Renal cortical epithelial cell (primary cell): Measurements from ENCODE around the gene CDH16. TPM values are rescaled to one million over a fixed set of nuclear protein-coding genes. Genes with fewer than 3 reads are reported as not detected.
A peak's percentile ranks its signal among the peaks of the same experiment; 100 is the strongest.
"Not testable (repeated sequence)": the region's sequence is repeated elsewhere in the genome, so short reads cannot be mapped to it uniquely, and the experiment has no call there.

ENCODE experiments used
- DNase-seq: peaks from one replicate; pipeline ENCODE4 v3.0.0-alpha.2; 2011; ENCODE audit warnings: low read depth
- total RNA-seq: library from RNA; depleted of rRNA; stranded (reverse); fragments of >200 nt; gene quantifications from 2 replicates; pipeline ENCODE4 v1.2.3, GENCODE V29; 2014

CDH16 gene
- total RNA-seq, 1 donor from 2014 or later = 414 TPM

DNA sequence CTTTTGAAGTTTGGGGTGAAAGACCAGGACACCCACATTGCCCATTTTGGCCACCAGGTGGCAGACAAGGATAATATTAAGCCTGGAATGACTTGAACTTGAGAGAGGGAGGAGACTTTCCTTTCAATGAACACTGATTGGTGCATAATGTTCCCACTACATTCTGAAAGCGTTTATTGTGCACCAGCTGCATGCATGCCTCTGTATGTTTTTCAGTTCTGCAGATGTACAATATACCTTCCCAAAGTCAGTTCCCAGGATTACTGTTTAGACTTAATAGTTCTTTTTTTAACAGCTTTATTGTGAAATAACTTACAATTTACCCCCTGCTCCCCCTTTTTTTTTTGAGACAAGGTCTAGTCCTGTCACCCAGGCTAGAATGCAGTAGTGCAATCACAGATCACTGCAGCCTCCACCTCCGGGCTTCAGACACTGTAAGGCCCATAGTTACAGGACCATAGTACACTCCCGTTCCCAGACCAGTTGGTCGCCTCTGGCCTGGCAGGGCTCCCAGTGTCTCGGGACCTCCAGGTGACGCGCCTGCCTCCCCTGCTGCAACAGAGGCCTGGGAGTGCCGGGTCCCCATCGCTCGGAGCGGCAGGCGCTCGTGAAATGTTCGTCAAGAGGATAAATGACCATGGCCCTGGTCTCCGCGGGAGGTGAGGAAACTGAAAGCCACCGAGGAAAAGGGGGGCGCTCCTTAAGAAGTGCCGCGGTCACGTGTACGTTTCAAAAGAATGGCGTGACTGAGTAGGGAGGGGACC, 28.8 kb upstream of the CDH16 start:
- DNase-seq = peak; percentile 83

DNA sequence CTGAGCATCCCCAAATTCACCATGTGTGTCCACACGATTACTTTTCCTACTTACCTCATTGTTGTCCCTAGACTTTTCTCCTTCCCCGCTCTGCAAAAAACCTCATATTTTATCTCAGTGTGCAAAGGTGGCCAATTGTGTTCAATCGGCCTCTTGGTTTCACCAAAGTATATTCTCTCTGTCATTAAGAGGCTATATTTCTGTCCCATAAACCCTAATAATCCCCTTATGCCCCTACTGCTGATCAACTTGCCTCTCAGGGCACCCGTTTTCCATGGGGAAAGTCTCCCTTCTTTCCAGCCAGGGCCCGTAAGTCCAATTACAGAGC, 28.3 kb upstream of the CDH16 start:
- DNase-seq = no peak

DNA sequence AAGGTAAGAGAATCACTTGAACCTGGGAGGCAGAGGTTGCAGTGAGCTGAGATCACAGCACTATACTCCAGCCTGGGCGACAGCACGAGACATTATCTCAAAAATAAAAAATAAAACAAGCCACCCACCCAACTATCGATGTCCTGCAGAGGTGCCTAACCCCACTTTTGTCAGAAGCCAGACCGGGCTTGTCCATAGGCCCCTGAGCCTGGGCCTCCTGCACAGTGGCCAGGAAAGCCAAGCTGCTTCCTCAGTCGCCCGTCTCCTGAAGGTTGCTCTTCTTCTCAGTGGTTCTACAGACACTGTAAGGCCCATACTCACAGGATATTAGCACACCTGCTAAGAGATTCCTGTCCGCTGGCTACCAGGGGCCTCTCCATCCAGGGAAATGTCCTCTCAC, 27.9 kb upstream of the CDH16 start:
- no peak for DNase-seq

DNA sequence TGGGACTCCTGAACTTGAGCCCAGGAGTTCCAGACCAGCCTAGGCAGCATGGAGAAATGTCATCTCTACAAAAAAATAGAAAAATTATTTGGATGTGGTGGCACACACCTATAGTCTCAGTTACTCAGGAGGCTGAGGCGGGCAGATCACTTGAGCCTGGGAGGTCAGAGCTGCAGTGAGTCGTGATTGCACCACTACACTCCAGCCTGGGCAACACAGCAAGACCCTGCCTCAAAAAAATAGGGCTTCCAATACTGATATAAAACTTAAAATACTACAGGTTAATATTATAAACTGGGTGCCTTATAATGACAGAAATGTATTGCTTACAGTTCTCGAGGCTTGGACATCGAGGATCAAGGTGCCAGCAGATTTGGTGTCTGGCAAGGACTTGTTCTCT, 27.3 kb upstream of the CDH16 start:
- DNase-seq = no peak

DNA sequence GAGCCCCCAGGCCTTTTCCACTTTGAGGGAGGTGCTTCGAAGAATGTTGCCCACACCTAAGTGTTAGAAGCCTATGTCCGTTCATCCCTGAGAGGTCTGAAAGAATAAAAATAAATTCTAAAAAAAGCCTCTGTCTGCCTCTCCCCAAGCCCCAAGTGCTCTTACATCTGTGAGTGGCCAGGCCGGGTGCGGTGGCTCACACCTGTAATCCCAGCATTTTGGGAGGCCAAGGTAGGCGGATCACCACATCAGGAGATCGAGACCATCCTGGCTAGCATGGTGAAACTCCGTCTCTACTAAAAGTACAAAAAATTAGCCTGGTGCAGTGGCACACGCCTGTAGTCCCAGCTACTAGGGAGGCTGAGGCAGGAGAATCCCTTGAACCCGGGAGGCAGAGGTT, 26.3 kb upstream of the CDH16 start:
- not testable (repeated sequence) for DNase-seq

DNA sequence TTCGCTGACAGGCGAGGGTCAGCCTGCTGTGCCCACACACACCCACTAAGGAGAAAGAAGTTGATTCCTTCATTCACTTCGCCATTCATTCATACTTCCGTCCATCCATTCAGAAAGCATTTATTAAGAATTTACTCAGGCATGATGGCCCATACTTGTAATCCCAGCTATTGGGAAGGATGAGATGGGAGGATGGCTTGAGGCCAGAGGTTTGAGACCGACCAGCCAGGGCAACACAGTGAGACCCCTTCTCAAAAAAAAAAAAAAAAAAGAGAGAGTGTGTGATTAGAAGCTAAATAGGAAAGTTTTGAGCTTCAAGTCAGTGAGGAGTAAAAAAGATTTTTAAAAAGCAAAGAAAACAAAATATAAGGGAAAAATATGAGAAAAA, 25.4 kb upstream of the CDH16 start:
- DNase-seq = no peak

DNA sequence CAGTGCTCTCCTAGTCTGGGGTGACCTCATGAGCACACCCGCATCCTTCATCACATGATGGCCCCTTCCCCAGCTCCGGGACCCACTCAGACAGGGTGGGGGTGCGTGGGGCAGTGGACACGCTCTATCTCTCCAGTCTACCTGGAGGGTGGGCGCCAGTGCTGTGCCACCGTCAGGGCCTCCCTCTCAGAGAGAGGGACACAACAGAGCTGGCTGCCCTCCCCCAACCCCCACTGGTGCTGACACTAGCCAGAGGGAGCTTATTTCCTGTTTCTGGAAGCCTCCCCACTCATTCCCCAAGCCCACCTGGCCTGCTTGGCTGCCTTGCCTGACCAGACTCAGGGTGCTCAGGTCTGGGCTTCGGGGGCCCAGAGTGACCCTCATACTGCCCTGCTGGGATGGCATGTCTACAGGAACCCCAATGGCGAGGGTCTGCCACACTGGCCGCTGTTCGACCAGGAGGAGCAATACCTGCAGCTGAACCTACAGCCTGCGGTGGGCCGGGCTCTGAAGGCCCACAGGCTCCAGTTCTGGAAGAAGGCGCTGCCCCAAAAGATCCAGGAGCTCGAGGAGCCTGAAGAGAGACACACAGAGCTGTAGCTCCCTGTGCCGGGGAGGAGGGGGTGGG, 24.9 kb upstream of the CDH16 start:
- no peak for DNase-seq

DNA sequence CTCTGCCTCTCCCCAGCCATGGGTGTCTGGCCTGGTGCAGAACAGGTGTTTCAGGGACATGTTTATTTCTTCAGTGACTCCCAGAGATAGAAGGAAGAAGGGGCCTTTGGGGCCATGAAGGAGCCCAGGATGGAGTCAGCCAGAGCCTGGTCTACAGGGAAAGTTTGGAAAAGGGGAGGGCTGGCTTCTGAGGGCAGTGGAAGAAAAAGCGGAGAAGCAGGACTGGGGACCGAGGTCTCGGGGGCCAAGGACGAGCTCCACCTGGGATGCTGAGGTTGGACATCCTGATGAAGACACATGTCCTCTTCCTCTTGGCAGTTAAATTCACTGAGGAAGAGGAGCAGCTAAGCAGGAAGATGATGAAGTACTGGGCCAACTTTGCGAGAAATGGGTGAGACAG, 24.3 kb upstream of the CDH16 start:
- DNase-seq = no peak

DNA sequence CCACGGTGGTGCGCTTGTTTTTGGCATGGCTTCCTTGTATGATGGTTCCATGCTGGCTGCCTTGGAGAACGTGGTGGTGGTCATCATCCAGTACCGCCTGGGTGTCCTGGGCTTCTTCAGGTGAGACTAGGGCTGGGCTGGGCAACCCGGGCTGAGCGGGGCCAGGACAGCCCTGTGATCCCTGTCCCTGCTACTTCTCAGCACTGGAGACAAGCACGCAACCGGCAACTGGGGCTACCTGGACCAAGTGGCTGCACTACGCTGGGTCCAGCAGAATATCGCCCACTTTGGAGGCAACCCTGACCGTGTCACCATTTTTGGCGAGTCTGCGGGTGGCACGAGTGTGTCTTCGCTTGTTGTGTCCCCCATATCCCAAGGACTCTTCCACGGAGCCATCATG, 21.6 kb upstream of the CDH16 start:
- no peak for DNase-seq

DNA sequence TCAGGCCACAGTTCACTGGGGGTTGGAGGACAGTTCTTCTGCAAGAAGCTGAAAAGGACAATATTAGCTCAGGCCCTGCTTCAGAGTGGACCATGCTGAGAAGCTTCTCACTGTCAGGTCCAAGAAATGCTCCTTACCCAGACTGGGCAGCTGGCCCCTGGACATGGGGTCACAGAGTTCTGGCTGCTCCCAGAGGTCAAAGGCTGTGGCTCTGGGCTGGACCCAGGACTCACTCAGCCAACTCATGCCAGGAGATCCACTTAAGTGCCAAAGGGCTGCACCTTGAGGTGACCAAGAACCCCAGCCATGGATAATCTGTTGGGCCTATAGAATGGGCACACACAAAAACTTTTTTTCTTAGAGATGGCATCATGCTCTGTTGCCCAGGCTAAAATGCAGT, 20.7 kb upstream of the CDH16 start:
- no peak for DNase-seq

DNA sequence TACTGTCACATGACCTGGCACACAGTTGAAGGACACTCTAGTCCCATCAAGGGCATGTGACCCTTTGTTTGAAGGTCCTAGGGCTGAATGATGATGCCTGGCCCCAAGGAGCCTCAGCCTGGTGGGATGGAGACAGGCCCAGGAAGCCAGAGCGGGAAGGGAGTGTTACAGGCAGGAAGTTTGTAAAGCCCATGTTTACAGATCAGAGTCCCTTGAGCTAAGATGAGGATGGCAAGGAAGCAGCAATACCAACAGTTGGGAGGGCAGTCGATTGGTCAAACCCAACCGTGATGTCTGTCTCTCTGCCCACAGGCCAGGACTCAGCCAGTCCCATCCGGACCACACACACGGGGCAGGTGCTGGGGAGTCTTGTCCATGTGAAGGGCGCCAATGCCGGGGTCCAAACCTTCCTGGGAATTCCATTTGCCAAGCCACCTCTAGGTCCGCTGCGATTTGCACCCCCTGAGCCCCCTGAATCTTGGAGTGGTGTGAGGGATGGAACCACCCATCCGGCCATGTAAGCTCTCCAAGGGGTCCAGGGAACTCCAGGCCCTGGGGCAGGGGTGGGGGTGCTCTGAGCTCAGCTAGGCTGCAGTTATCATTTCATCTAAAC, 19.1 kb upstream of the CDH16 start:
- no peak for DNase-seq

DNA sequence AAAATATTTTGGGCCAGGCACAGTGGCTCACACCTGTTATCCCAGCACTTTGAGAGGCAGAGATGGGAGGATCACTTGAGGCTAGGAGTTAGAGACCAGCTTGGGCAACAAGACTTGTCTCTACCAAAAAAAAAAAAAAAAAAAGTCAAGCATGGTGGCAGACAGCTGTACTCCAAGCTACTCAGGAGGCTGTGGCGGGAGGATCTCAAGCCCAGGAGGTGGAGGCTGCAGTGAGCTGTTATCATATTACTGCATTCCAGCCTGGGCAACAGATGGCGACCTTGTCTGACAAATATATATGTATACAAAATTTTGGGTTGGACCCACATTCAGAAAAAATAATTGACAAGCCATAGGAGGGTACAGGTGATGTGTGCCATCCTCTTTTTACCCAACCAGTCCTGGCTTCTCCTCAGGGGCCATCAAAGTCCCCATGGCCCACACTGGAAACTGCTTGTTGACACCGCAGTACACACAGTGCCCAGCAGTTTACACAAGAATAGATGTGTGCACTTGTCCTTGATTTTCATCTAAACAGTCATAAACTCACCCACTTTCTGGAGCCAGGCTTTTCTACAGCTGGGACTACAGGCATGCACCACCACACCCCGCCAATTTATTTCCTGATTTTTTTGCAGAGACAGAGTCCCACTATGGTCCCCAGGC, 18.3 kb upstream of the CDH16 start:
- DNase-seq = no peak

DNA sequence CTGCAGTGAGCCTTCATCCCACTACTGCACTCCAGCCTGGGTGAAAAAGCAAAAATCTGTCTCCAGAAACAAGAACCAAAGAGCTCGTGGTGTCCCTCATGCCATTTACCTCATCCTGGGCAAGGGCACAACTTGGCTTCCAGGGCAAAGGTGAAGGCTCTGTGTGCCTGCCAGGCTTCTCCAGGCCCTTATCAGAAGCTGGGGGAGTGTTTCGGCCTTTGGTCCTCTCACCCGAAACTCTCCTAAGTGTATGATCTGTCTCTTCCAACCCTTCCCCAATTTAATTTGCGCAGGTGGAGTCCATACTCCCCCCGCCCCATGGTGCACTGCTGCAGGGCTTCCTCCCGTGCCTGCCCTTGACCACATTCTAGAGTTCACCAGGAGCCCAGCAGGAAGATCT, 17.8 kb upstream of the CDH16 start:
- no peak for DNase-seq

DNA sequence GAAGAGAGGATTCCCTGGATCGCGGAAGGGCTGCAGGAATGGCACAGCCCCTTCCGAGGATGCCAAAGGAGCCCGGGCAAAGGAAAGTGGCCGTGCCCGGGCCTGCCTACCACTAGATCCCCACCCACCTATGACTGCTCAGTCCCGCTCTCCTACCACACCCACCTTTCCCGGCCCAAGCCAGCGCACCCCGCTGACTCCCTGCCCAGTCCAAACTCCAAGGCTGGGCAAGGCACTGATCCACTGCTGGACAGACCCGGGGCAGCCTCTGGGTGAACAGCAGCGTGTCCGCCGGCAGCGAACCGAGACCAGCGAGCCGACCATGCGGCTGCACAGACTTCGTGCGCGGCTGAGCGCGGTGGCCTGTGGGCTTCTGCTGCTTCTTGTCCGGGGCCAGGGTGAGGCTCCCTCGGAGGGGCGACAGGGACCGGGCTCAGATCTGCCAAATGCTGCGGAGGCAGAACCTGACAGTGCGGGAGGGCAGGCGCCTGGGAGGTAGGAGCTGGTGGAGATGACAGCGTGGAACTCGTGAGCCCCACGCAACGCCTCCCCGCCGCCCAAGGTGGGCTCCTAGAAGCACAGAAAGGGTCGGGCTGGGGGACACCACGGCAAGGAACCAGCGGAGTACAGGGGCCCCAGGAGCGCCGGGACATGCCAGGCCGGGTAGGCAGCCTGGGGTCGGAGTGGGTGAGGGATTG, 16.8 kb upstream of the CDH16 start, which contains the start of gene CES2:
CES2 (plus strand) TSS at position 203 of the 698 bp plus-strand sequence; CDS start at position 323, 120 bp downstream.
- DNase-seq = peak; percentile 70

DNA sequence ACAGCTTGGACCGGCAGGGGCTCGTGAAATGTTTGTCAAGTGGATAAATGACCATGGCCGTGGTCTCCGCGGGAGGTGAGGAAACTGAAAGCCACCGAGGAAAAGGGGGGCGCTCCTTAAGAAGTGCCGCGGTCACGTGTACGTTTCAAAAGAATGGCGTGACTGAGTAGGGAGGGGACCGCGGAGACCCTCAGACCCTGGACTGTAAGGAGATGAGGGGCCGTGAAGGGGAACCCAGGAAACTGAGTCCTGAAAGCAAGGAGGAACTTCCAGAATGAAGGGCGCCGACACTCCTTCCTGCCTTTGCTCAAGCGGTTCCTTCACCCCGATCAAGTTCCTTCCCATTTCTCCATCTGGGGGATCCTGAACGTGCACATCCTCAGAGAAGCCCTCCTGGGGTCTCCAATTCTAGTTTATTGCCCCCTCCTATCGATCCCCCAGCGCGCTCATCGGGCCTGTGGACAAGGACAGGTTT, 16.2 kb upstream of the CDH16 start:
- not testable (repeated sequence) for DNase-seq

DNA sequence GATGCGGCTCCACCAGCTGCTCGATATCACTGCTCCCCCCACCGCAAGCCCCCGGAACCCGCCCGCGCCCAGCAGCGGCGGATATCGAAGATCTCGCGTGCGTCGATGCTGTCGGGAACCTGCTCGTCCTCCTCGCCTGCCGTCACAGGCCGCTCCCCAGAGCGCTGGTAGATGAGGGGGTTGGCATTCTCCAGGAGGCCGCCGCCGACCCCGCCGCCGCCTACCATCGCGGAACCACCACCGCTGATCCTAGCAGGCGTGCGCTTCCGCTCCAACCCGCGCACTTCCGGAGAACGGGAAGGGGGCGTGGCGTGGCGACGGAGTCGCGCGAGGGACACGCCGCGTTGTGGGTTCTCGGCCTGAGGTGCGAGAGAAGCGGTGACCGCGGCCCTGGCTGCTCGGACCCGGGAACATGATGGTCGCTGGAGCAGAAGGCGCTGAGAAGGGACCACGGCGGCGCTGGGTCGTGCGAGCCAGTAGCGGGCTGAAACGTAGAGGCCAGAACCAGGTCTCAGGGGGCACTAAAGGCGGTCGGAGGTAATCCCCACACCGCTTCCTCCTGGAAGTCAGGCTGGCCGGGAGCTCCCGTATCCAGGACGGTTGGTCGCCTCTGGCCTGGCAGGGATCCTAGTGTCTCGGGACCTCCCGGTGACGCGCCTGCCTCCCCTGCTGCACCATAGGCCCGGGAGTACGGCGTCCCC, 15.6 kb upstream of the CDH16 start, which contains the start of gene CIAO2B:
CIAO2B (minus strand) TSS at position 265 of the 701 bp plus-strand sequence; CDS start at position 227, 38 bp downstream.
- DNase-seq = peak; percentile 52

DNA sequence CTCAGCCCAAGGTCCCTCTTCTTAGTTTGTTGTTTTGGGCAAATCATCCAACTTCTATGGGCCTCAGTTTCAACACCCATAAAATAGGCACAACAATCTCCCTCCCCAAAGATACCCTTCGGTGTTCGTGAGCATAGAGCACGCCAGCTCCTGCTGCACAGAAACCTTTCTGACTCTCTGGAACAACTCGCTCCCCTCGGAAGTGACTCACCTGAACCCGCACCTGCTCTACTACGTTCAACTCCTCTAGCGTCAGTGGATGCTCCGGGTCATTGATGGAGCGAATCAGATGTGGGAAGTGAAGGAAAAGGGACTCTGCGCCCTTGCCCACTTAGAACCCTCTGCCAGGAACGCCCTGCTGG, 15.1 kb upstream of the CDH16 start:
- DNase-seq = peak; percentile 41

DNA sequence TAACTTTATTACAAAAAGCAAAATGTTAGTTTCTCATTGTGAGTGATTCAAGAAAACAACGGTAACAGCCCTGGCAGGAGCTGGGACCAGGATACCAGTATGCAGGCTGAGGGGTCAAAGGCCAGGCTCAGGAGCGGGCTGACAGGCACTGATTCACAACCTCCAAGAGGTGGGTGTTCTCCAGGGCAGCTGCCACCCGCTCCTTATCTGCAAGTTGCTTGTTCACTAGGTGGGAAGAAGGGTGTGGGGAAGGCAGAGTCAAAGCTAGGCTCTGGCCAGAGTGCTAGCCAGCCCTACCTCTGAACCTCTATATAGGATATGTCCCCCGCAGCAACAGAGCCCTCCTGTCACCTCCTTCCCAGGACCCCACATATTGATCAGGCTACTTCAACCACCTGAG, 13.4 kb upstream of the CDH16 start:
- no peak for DNase-seq

DNA sequence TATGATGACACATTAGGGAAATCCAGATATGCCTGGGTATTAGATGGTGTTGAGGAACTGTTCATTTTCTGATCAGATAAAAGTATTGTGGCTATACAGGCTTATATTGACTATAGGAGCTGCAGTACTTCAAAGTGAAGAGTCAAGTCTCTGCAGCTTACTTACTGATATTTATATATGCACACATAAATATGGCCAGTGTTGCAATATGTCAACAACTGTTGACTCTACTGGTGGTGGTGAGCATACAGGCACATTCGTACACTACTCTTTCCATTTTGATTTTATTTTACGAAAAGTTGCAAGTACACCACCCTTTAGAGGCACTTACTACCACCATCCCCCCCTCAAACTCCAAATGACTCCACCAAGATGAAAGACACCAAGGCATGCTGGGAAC, 13.0 kb upstream of the CDH16 start:
- no peak for DNase-seq

DNA sequence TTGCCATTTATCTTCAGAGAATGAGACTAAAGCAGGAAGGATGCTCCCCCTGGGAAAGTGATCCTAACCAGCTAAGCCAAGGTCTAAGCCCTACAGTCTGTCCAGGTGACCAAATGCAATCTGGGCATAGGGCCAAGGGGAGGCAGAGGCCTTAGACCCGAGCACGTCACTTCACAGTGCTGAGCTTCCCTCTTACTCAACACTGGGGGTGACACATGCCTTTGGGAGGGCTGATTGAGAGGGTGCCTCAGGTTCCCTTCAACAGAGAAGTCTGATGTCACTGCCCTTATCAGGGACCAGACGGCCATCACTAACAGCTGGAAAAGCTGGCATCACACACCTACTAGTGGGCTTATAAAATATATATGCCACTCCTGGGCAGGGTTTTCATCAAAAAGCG, 11.5 kb upstream of the CDH16 start:
- peak; percentile 90 for DNase-seq

DNA sequence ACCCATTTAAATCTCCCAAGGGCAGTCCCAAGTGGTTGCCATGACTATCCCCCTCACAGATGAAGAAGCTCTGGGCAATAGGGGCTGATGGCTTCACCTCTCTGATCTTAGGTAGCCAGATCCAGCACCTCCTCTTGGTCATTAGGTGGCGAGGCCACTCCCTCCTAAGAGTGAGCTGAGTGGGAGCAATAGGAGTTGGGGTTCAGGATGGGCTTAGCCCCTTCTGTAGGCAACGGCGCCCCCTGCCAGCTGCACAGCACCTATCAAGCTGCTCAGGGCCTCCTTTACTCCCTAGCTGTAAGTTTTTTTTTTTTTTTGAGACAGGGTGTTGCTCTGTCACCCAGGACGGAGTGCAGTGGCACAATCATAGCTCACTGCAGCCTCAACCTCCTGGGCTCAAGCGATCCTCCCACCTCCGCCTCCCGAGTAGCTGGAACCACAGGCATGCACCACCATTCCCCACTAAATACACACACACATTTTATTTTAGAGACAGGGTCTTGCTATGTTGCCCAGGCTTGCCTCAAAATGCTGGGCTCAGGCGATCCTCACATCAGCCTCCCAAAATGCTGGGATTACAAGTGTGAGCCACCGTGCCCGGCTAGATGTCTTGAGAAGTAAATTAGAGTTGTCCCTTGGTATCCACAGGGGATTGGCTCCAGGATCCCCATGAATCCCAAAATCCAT, 10.2 kb upstream of the CDH16 start:
- DNase-seq = peak; percentile 41
